ENCODE data around the gene NXPH2. TPM values are rescaled to one million over a fixed set of nuclear protein-coding genes. Genes with fewer than 3 reads are reported as not detected.

The NXPH2 gene
- total RNA-seq, 1 donor from 2014 or later, result not detected

GRCh38 chr2:138707392-138708074 is 72.7 kb downstream of the NXPH2 start:
- no peaks in the 10 kb centered on the region for H3K9me3 Mint-ChIP-seq (ENCODE audit: unreplicated experiment)
- no peaks in the 10 kb centered on the region for H3K27me3 Mint-ChIP-seq (ENCODE audit: unreplicated experiment)
- DNase-seq (ENCODE audit: extremely low spot score, unreplicated experiment), result no peak
- H3K4me3 Mint-ChIP-seq (ENCODE audit: unreplicated experiment), result no peak overlapping the region
- peaks cover 4% of the 10 kb centered on the region for H3K4me1 Mint-ChIP-seq (ENCODE audit: unreplicated experiment)
- TF ChIP-seq CTCF (IDR thresholded peaks at IDR 0.05), result no peak
- no peaks in the 10 kb centered on the region for H3K36me3 Mint-ChIP-seq (ENCODE audit: unreplicated experiment)
- H3K27ac Mint-ChIP-seq (ENCODE audit: unreplicated experiment), result no peak overlapping the region

GRCh38 chr2:138703242-138703641 is 76.9 kb downstream of the NXPH2 start:
- no peaks in the 10 kb centered on the region for H3K9me3 Mint-ChIP-seq (ENCODE audit: unreplicated experiment)
- no peak for DNase-seq (ENCODE audit: extremely low spot score, unreplicated experiment)
- TF ChIP-seq CTCF (IDR thresholded peaks at IDR 0.05), result no peak
- H3K4me1 Mint-ChIP-seq (ENCODE audit: unreplicated experiment), result peaks cover 1% of the 10 kb centered on the region
- H3K36me3 Mint-ChIP-seq (ENCODE audit: unreplicated experiment), result no peaks in the 10 kb centered on the region
- H3K27me3 Mint-ChIP-seq (ENCODE audit: unreplicated experiment), result peaks cover 8% of the 10 kb centered on the region
- no peak overlapping the region for H3K4me3 Mint-ChIP-seq (ENCODE audit: unreplicated experiment)
- H3K27ac Mint-ChIP-seq (ENCODE audit: unreplicated experiment), result no peak overlapping the region

GRCh38 chr2:138700716-138701115 is 79.5 kb downstream of the NXPH2 start:
- no peaks in the 10 kb centered on the region for H3K4me1 Mint-ChIP-seq (ENCODE audit: unreplicated experiment)
- no peak overlapping the region for H3K27ac Mint-ChIP-seq (ENCODE audit: unreplicated experiment)
- H3K27me3 Mint-ChIP-seq (ENCODE audit: unreplicated experiment), result peaks cover 8% of the 10 kb centered on the region
- H3K4me3 Mint-ChIP-seq (ENCODE audit: unreplicated experiment), result no peak overlapping the region
- H3K36me3 Mint-ChIP-seq (ENCODE audit: unreplicated experiment), result no peaks in the 10 kb centered on the region
- TF ChIP-seq CTCF (IDR thresholded peaks at IDR 0.05), result no peak
- no peaks in the 10 kb centered on the region for H3K9me3 Mint-ChIP-seq (ENCODE audit: unreplicated experiment)
- no peak for DNase-seq (ENCODE audit: extremely low spot score, unreplicated experiment)

- no peak for TF ChIP-seq CTCF (IDR thresholded peaks at IDR 0.05)
- H3K27me3 Mint-ChIP-seq (ENCODE audit: unreplicated experiment), result peaks cover 8% of the 10 kb centered on the region
- no peaks in the 10 kb centered on the region for H3K9me3 Mint-ChIP-seq (ENCODE audit: unreplicated experiment)
- H3K4me1 Mint-ChIP-seq (ENCODE audit: unreplicated experiment), result no peaks in the 10 kb centered on the region
- DNase-seq (ENCODE audit: extremely low spot score, unreplicated experiment), result no peak
- H3K36me3 Mint-ChIP-seq (ENCODE audit: unreplicated experiment), result no peaks in the 10 kb centered on the region
- H3K4me3 Mint-ChIP-seq (ENCODE audit: unreplicated experiment), result no peak overlapping the region
- no peak overlapping the region for H3K27ac Mint-ChIP-seq (ENCODE audit: unreplicated experiment)
Observed at GRCh38 chr2:138699421-138699820, 80.8 kb downstream of the NXPH2 start.

GRCh38 chr2:138698428-138698827 is 81.8 kb downstream of the NXPH2 start:
- no peak overlapping the region for H3K4me3 Mint-ChIP-seq (ENCODE audit: unreplicated experiment)

More at GRCh38 chr2:138698428-138698827, 81.8 kb downstream of the NXPH2 start:
- peaks cover 10% of the 10 kb centered on the region for H3K27me3 Mint-ChIP-seq (ENCODE audit: unreplicated experiment)
- H3K9me3 Mint-ChIP-seq (ENCODE audit: unreplicated experiment), result no peaks in the 10 kb centered on the region
- H3K36me3 Mint-ChIP-seq (ENCODE audit: unreplicated experiment), result no peaks in the 10 kb centered on the region
- no peak overlapping the region for H3K27ac Mint-ChIP-seq (ENCODE audit: unreplicated experiment)
- no peaks in the 10 kb centered on the region for H3K4me1 Mint-ChIP-seq (ENCODE audit: unreplicated experiment)
- no peak for TF ChIP-seq CTCF (IDR thresholded peaks at IDR 0.05)
- DNase-seq (ENCODE audit: extremely low spot score, unreplicated experiment), result no peak
